ENCODE data around the gene SLIRP.

- no peak for TF ChIP-seq EZH2 (IDR thresholded peaks at IDR 0.05; ENCODE audit: insufficient read depth, poor library complexity, severe bottlenecking)
- no peak for TF ChIP-seq EZH2phosphoT487 (IDR thresholded peaks at IDR 0.05; ENCODE audit: insufficient read depth, low read depth)
Measured at GRCh38 chr14:77691259-77691658, 16.6 kb upstream of the SLIRP start.

All from GM23248 (cell line).